Activated T-cell treated with anti-CD3 and anti-CD28 coated beads for 1 hour (primary cell): ENCODE data around the gene ARHGEF1.
A peak's percentile ranks its signal among the peaks of the same experiment; 100 is the strongest.

Source experiments
- DNase-seq: peaks from one replicate; pipeline ENCODE4 v3.0.0-alpha.2; 2020; ENCODE audit warnings: low read depth

ARHGEF1 gene

GRCh38 chr19:41883821-41884733 is 1.1 kb downstream of the ARHGEF1 start:
- DNase-seq: peak; percentile 80

- DNase-seq: peak; percentile 50
Observed at GRCh38 chr19:41886761-41887710, 4.1 kb downstream of the ARHGEF1 start.

- peak; percentile 83 for DNase-seq
Observed at GRCh38 chr19:41887711-41888382, 4.9 kb downstream of the ARHGEF1 start.

GRCh38 chr19:41888926-41889325 is 5.9 kb downstream of the ARHGEF1 start:
- no peak for DNase-seq

GRCh38 chr19:41889896-41890295 is 6.9 kb downstream of the ARHGEF1 start:
- DNase-seq: no peak

- no peak for DNase-seq
Observed at GRCh38 chr19:41890936-41891335, 8.0 kb downstream of the ARHGEF1 start.

GRCh38 chr19:41892173-41892902 is 9.4 kb downstream of the ARHGEF1 start:
- DNase-seq: no peak

- no peak for DNase-seq
Observed at GRCh38 chr19:41893899-41894298, 10.9 kb downstream of the ARHGEF1 start.

GRCh38 chr19:41894350-41894749 is 11.4 kb downstream of the ARHGEF1 start:
- DNase-seq: no peak

GRCh38 chr19:41895745-41896580 is 13.0 kb downstream of the ARHGEF1 start:
- no peak for DNase-seq

GRCh38 chr19:41896581-41896942 is 13.6 kb downstream of the ARHGEF1 start:
- no peak for DNase-seq

GRCh38 chr19:41897181-41897580 is 14.2 kb downstream of the ARHGEF1 start:
- DNase-seq: no peak

- no peak for DNase-seq
Observed at GRCh38 chr19:41897820-41898219, 14.8 kb downstream of the ARHGEF1 start.

- DNase-seq: no peak
Observed at GRCh38 chr19:41898235-41898634, 15.3 kb downstream of the ARHGEF1 start.

- no peak for DNase-seq
Observed at GRCh38 chr19:41901707-41902360, 18.9 kb downstream of the ARHGEF1 start.

GRCh38 chr19:41902594-41902993 is 19.6 kb downstream of the ARHGEF1 start:
- no peak for DNase-seq

GRCh38 chr19:41903193-41903953 is 20.4 kb downstream of the ARHGEF1 start:
- no peak for DNase-seq

GRCh38 chr19:41904118-41904870 is 21.3 kb downstream of the ARHGEF1 start:
- DNase-seq: no peak
